SJCRH30 (cell line): ENCODE results near the gene ARHGEF6. TPM values are rescaled to one million over a fixed set of nuclear protein-coding genes. Genes with fewer than 3 reads are reported as not detected.

ENCODE experiments used
- DNase-seq, 2 experiments: peaks; one replicate each; pipeline ENCODE4 v3.0.0-alpha.2; 2015 to 2020
- H3K27ac ChIP-seq: fragments of 250-450 bp; sonication (Bioruptor Pico); 2 replicates; pipeline ENCODE4 v1.5.1; 2020; ENCODE audit warnings: mild to moderate bottlenecking, moderate library complexity
- H3K27me3 ChIP-seq: fragments of 250-450 bp; sonication (Bioruptor Pico); 2 replicates; pipeline ENCODE4 v1.5.1; 2020; ENCODE audit warnings: mild to moderate bottlenecking, moderate library complexity
- H3K36me3 ChIP-seq: fragments of 250-450 bp; sonication (Bioruptor Pico); 2 replicates; pipeline ENCODE4 v1.5.1; 2020; ENCODE audit warnings: mild to moderate bottlenecking, moderate library complexity
- H3K4me1 ChIP-seq: fragments of 250-450 bp; sonication (Bioruptor Pico); 2 replicates; pipeline ENCODE4 v1.5.1; 2020; ENCODE audit warnings: mild to moderate bottlenecking, moderate library complexity
- H3K4me3 ChIP-seq: fragments of 250-450 bp; sonication (Bioruptor Pico); 2 replicates; pipeline ENCODE4 v1.5.1; 2020; ENCODE audit warnings: mild to moderate bottlenecking, moderate library complexity
- H3K9me3 ChIP-seq: fragments of 250-450 bp; sonication (Bioruptor Pico); replicated peaks from 2 replicates; pipeline ENCODE4 v1.5.1; 2020; ENCODE audit warnings: mild to moderate bottlenecking, moderate library complexity
- total RNA-seq: library from RNA; depleted of rRNA; stranded (reverse); fragments of >200 nt; shearing (Covaris generic); gene quantifications from 2 replicates; pipeline ENCODE4 v1.2.3, GENCODE V29; 2014

The ARHGEF6 gene
- total RNA-seq, 1 experiment from 2014 or later = 10.8 TPM

- Histone ChIP-seq H3K27ac (no peak overlapping the region), H3K4me3 (no peak overlapping the region), H3K9me3 (no peaks in the 10 kb centered on the region), H3K36me3 (no peaks in the 10 kb centered on the region), H3K4me1 (no peaks in the 10 kb centered on the region), H3K27me3 (no peaks in the 10 kb centered on the region)
- DNase-seq = peak; percentile 17 to 49
Measured at GRCh38 chrX:136711147-136711546, 69.6 kb downstream of the ARHGEF6 start.

- Histone ChIP-seq H3K9me3 (no peaks in the 10 kb centered on the region), H3K27me3 (no peaks in the 10 kb centered on the region), H3K27ac (no peak overlapping the region), H3K4me1 (no peaks in the 10 kb centered on the region), H3K4me3 (no peak overlapping the region), H3K36me3 (no peaks in the 10 kb centered on the region)
- DNase-seq = no peak
Measured at GRCh38 chrX:136710325-136710951, 70.3 kb downstream of the ARHGEF6 start.

GRCh38 chrX:136708348-136708747 lies 72.4 kb downstream of the ARHGEF6 start:
- DNase-seq = peak in 1 of 2 experiments; percentile 6
- Histone ChIP-seq H3K36me3 (no peaks in the 10 kb centered on the region), H3K4me1 (no peaks in the 10 kb centered on the region), H3K4me3 (no peak overlapping the region), H3K27ac (no peak overlapping the region), H3K27me3 (no peaks in the 10 kb centered on the region), H3K9me3 (no peaks in the 10 kb centered on the region)

DNA sequence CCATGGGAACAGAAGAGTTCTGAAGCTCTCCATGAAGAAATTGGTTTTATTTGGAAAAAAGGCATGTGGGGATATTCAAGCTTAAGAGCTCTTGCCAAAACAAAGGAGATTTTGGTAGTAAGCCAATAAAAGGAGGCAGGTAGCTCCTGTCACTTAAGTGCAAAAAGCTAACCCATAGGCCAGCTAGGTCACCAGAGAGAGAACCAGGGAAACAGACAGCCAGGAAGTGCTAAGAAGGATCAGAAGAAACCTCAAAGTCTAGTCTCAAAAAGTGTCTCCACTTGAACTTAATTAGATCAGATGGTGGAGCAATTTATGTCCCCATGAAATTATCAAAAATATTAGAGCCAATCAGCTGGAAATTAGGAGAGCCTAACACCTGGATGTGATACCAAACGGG lies 83.6 kb downstream of the ARHGEF6 start:
- H3K36me3 ChIP-seq = no peaks in the 10 kb centered on the region
- H3K9me3 ChIP-seq = no peaks in the 10 kb centered on the region
- no peak for DNase-seq
- no peak overlapping the region for H3K4me3 ChIP-seq
- H3K4me1 ChIP-seq = no peaks in the 10 kb centered on the region
- H3K27ac ChIP-seq = no peak overlapping the region
- H3K27me3 ChIP-seq = no peaks in the 10 kb centered on the region

DNA sequence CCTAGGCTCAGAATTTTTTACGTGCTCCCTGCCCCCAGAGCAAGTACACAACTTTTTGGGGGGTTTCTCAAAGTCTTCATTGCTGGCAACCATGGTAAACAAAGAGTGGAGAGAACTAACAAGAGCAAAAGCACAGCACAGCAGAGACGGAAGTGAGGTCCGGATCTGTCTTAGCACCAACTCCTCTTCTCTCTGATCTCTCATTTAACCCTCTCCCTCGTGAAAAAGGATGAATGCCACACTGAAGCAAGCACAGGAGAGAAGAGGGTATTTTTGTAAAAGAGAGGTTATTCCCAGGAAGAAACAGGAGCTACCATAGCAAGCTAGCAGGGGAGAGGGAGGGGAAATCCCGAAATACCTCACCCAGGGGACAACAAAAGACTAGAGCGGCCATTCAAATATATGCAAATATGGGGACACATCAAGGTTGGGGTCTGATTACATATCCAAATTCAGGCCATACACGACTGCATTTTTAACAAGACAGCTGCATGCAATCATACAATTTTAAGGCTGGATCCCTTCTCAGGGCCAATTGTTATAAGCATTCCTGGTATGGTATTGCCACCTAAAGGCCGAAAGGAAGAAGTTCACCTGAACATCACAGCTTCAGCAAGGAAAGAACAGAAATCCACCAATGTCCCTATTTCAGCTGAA lies 86.2 kb downstream of the ARHGEF6 start:
- Histone ChIP-seq H3K36me3 (no peaks in the 10 kb centered on the region), H3K27ac (0 out of 2 replicates have a peak overlapping the region, but pooled peaks have one; percentile 21), H3K4me1 (no peaks in the 10 kb centered on the region), H3K27me3 (no peaks in the 10 kb centered on the region), H3K4me3 (peak overlapping the region; percentile 40), H3K9me3 (no peaks in the 10 kb centered on the region)
- peak; percentile 10 to 70 for DNase-seq

DNA sequence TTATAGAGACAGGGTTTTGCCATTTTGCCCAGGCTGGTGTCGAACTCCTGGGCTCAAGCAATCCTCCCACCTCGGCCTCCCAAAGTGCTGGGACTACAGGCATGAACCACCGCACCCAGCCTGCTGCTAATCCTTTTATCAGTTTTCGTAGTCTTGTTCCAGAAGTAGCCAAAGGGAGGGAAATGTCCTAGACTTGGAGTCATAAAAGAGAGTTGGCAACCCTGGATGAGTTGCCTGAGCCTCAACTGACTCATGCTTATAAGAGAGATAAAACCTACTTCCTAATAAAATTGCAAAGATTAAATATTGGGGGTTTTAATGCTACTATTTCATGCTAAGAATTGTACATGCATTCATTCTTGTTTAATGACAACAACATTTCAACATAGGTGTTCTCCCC lies 88.5 kb downstream of the ARHGEF6 start:
- H3K4me3 ChIP-seq = no peak overlapping the region
- no peaks in the 10 kb centered on the region for H3K4me1 ChIP-seq
- no peak overlapping the region for H3K27ac ChIP-seq
- no peaks in the 10 kb centered on the region for H3K9me3 ChIP-seq
- no peaks in the 10 kb centered on the region for H3K27me3 ChIP-seq
- DNase-seq = no peak
- H3K36me3 ChIP-seq = no peaks in the 10 kb centered on the region

GRCh38 chrX:136691028-136691809 lies 89.5 kb downstream of the ARHGEF6 start:
- Histone ChIP-seq H3K36me3 (no peaks in the 10 kb centered on the region), H3K27me3 (no peaks in the 10 kb centered on the region), H3K4me1 (no peaks in the 10 kb centered on the region), H3K27ac (no peak overlapping the region), H3K4me3 (no peak overlapping the region), H3K9me3 (no peaks in the 10 kb centered on the region)
- DNase-seq = no peak

GRCh38 chrX:136689436-136689835 lies 91.3 kb downstream of the ARHGEF6 start:
- H3K4me3 ChIP-seq = no peak overlapping the region

DNA sequence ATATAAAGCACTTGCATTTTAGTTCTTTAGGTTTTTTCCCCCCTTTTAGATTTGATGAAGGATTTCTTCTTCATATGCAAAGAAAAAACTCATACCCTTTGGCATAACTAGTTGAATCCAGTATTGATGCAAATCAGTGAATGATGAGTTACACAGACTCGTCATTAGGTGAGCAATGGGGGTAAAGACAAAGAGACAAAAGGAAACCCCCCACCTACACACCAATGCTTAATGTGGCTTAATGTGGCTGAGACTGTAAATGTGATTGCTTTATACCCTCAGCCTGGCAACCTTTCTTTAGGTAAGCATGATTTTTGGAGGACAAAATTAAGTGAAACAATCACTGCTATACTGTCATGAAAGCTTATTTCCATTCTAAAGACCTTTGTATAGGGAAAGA lies 93.3 kb downstream of the ARHGEF6 start:
- DNase-seq = no peak
- H3K27me3 ChIP-seq = no peaks in the 10 kb centered on the region
- H3K27ac ChIP-seq = no peak overlapping the region
- H3K36me3 ChIP-seq = no peaks in the 10 kb centered on the region
- no peaks in the 10 kb centered on the region for H3K4me1 ChIP-seq
- no peaks in the 10 kb centered on the region for H3K9me3 ChIP-seq
- no peak overlapping the region for H3K4me3 ChIP-seq

More at GRCh38 chrX:136689436-136689835, 91.3 kb downstream of the ARHGEF6 start:
- no peaks in the 10 kb centered on the region for H3K27me3 ChIP-seq
- H3K27ac ChIP-seq = no peak overlapping the region
- H3K36me3 ChIP-seq = no peaks in the 10 kb centered on the region
- no peak for DNase-seq
- no peaks in the 10 kb centered on the region for H3K9me3 ChIP-seq
- H3K4me1 ChIP-seq = no peaks in the 10 kb centered on the region

DNA sequence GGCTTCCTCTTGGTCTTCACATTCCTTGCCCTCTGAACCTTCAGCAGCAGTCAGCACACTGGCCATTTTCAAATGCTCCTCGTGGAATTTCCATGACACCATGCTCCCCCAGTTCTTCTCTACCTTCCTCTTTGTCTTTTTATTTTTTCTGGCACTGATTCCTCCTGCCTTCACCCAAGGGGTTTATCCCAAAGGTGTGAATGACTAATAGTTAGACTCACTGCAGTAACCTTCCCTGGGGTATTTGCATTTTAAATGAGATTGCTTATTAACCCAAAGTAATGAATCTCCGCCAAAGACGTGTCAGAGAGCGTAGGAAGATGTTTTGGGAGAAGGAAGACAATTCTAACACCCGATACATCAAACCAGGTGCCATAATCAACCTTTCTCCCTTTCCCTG lies 96.6 kb downstream of the ARHGEF6 start:
- H3K27ac ChIP-seq = no peak overlapping the region

DNA sequence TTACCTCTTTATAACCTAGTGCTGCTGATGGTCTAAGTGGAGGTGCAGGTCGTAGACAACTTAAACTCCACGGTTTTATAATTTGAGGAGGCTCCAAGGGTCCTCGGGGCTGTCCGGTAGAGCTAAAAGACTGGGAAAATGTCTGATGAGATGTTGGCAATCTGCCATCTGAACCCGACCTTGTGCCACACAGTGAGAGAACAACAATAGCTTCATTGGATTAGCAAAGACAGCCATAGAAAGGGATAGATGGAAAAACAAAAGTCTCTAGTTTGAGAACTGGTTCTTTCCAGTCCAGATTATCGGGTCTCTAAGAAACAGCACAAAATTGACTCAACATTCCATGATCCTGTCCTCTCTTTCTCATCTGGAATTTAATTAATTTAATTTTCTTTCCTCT lies 101.2 kb downstream of the ARHGEF6 start:
- Histone ChIP-seq H3K9me3 (no peaks in the 10 kb centered on the region), H3K27ac (no peak overlapping the region), H3K36me3 (no peaks in the 10 kb centered on the region), H3K4me1 (no peaks in the 10 kb centered on the region), H3K4me3 (no peak overlapping the region), H3K27me3 (no peaks in the 10 kb centered on the region)
- DNase-seq = no peak

More for the DNA sequence above, 96.6 kb downstream of the ARHGEF6 start:
- no peaks in the 10 kb centered on the region for H3K4me1 ChIP-seq
- no peak for DNase-seq
- H3K27me3 ChIP-seq = no peaks in the 10 kb centered on the region
- H3K36me3 ChIP-seq = no peaks in the 10 kb centered on the region
- H3K9me3 ChIP-seq = no peaks in the 10 kb centered on the region
- H3K4me3 ChIP-seq = no peak overlapping the region

- no peaks in the 10 kb centered on the region for H3K27me3 ChIP-seq
- no peak for DNase-seq
- H3K4me1 ChIP-seq = no peaks in the 10 kb centered on the region
- no peaks in the 10 kb centered on the region for H3K9me3 ChIP-seq
- H3K4me3 ChIP-seq = no peak overlapping the region
- no peaks in the 10 kb centered on the region for H3K36me3 ChIP-seq
- no peak overlapping the region for H3K27ac ChIP-seq
Measured at GRCh38 chrX:136674270-136674985, 106.3 kb downstream of the ARHGEF6 start.

GRCh38 chrX:136671006-136671610 lies 109.6 kb downstream of the ARHGEF6 start:
- Histone ChIP-seq H3K4me3 (no peak overlapping the region), H3K4me1 (no peaks in the 10 kb centered on the region), H3K27ac (no peak overlapping the region), H3K9me3 (no peaks in the 10 kb centered on the region), H3K27me3 (no peaks in the 10 kb centered on the region), H3K36me3 (no peaks in the 10 kb centered on the region)
- no peak for DNase-seq

- no peak overlapping the region for H3K4me3 ChIP-seq
- no peaks in the 10 kb centered on the region for H3K27me3 ChIP-seq
- no peaks in the 10 kb centered on the region for H3K9me3 ChIP-seq
- no peaks in the 10 kb centered on the region for H3K36me3 ChIP-seq
- H3K27ac ChIP-seq = no peak overlapping the region
- DNase-seq = peak; percentile 4 to 17
- H3K4me1 ChIP-seq = no peaks in the 10 kb centered on the region
Measured at GRCh38 chrX:136667446-136668168, 113.1 kb downstream of the ARHGEF6 start.
